ENCODE data around the gene CCNL1.

Gene CCNL1

DNA sequence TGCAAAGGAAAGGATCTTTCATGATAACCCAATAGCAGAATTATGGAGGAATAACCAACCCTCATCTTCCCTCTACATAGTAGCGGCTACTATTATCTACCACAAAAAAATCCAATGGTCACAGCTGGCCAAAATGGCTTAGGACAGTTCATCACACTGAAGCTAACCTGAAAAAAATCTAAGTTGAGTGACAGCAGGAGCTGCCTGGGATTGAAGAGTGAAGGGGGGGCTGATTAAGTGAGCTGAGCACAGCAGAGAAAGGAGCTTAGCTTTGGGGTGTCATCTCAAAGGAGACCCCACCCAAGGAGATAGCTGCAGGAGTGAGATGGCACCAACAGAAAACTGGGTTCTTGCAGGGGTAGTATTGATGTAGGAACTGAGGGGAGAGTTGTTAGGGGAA, 33.6 kb downstream of the CCNL1 start:
- no peak for TF ChIP-seq POLR2AphosphoS5 (IDR thresholded peaks at IDR 0.05; ENCODE audit: low read depth, low read length)
- no peak for TF ChIP-seq POLR2A (IDR thresholded peaks at IDR 0.05; ENCODE audit: low read depth, low read length)
- no peak for TF ChIP-seq TAF1 (IDR thresholded peaks at IDR 0.05; ENCODE audit: borderline replicate concordance, low read depth, low read length)
- DNase-seq (ENCODE audit: insufficient read length) (no peak), FAIRE-seq (no peak)

DNA sequence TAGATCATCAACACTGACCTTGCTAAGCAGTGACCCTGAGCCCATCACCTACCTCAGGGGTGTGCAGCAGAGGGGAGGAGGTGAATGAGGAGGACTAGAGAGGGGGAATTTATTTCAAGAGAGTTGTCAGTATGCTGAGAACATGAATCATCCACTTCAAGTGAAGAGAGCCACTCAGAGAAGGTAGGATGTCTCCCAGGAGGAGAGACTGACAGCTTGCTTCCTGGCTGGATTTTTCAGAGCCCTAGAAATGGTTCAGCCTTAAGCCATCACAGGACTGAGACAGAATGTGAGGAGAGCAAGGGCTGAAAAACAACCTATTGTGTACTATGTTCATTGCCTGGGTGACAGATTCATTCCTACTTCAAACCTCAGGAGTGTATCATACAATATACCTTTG, 34.8 kb downstream of the CCNL1 start:
- DNase-seq (ENCODE audit: insufficient read length) (no peak), FAIRE-seq (no peak)
- no peak for TF ChIP-seq TAF1 (IDR thresholded peaks at IDR 0.05; ENCODE audit: borderline replicate concordance, low read depth, low read length)
- TF ChIP-seq POLR2AphosphoS5 (IDR thresholded peaks at IDR 0.05; ENCODE audit: low read depth, low read length) = no peak
- TF ChIP-seq POLR2A (IDR thresholded peaks at IDR 0.05; ENCODE audit: low read depth, low read length) = no peak

DNA sequence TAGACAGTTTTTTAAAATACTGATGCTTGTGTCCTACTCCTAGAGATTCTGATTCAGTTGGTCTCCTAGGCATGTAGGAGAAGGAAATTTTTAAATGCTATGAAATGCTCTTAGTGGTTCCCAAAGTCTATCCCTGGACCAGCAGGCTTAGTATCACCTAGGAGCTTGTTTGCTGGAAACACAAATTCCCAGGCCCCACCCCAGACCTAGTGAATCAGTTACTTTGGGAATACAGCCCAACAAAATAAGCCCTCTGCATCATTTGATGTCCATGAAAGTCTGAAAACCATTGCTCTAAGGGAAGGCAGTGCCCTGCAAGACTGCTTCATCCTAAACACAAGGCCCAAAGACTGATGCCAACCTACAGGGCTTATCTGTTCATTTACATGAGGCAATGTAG, 36.3 kb downstream of the CCNL1 start:
- no peak for TF ChIP-seq POLR2AphosphoS5 (IDR thresholded peaks at IDR 0.05; ENCODE audit: low read depth, low read length)
- TF ChIP-seq TAF1 (IDR thresholded peaks at IDR 0.05; ENCODE audit: borderline replicate concordance, low read depth, low read length) = no peak
- no peak for TF ChIP-seq POLR2A (IDR thresholded peaks at IDR 0.05; ENCODE audit: low read depth, low read length)
- FAIRE-seq (no peak), DNase-seq (ENCODE audit: insufficient read length) (no peak)

DNA sequence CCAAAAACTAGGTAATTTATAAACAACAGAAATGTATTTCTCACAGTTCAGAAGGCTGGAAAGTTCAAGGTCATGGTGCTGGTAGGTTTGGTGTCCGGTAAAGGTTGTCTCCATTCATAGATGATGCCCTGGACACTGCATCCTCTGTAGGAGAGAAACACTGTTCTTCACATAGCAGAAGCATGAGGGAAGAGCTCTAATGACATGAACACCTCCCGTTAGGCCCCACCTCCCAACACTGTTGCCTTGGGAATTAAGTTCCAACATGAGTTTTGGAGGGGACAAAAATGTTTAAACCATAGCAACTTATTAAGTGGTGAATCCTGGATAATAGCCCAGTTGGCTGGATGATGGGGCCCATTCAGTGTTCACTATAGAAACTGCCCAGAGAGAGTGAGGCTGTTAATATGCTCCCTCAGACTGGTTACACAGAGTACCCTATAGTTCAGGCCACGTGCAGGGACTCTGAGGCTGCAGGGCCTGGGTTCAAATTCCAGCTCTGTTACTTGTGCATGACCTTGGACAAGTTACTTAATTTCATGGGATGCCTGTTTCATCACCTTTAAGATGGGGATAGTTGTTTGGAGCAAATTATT, 37.0 kb downstream of the CCNL1 start:
- TF ChIP-seq TAF1 (IDR thresholded peaks at IDR 0.05; ENCODE audit: borderline replicate concordance, low read depth, low read length) (no peak), POLR2A (IDR thresholded peaks at IDR 0.05; ENCODE audit: low read depth, low read length) (no peak), POLR2AphosphoS5 (IDR thresholded peaks at IDR 0.05; ENCODE audit: low read depth, low read length) (no peak)
- DNase-seq (ENCODE audit: insufficient read length) = no peak

DNA sequence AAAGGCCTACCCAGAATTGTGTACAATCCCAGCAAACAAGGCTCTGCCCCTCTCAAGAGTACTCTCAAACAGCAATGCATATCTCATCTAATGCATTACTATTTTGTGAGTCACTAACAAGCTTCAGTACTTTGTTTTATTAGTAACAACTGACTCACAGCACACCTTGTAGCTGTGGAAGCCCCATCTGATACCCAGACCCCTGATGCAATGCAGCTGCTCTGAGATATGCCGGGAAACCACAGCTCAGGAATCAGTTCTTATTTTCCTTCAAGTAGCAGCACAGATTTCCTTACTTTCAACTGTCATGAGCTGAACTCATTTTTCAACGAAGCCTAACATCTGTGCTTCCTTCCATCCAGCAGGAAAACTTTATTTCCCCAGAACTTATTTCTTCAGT, 37.8 kb downstream of the CCNL1 start:
- no peak for FAIRE-seq
- TF ChIP-seq TAF1 (IDR thresholded peaks at IDR 0.05; ENCODE audit: borderline replicate concordance, low read depth, low read length) (no peak), POLR2A (IDR thresholded peaks at IDR 0.05; ENCODE audit: low read depth, low read length) (no peak), POLR2AphosphoS5 (IDR thresholded peaks at IDR 0.05; ENCODE audit: low read depth, low read length) (no peak)
- DNase-seq (ENCODE audit: insufficient read length) = no peak

More for the DNA sequence above, 37.0 kb downstream of the CCNL1 start:
- FAIRE-seq = no peak

DNA sequence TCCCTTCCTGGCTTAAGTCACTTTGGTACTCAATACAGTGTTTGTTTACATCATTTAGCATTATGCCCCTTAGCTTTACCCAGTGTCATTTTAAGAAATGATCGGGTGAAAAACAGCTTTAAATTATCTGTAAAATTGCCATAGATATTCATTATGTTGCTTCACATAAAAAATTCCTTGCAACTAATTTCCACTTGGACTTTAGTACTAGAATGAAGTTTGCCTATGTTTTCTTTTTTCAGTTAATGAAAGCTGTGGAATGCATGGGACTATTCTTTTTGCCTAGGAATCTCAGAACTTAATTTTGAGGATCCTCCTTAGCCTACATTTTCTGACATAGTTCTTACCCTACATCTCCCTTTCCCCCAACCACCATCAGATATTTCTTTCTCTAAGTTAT, 38.4 kb downstream of the CCNL1 start:
- DNase-seq (ENCODE audit: insufficient read length) = no peak
- TF ChIP-seq POLR2AphosphoS5 (IDR thresholded peaks at IDR 0.05; ENCODE audit: low read depth, low read length) (no peak), TAF1 (IDR thresholded peaks at IDR 0.05; ENCODE audit: borderline replicate concordance, low read depth, low read length) (no peak), POLR2A (IDR thresholded peaks at IDR 0.05; ENCODE audit: low read depth, low read length) (no peak)
- FAIRE-seq = no peak

DNA sequence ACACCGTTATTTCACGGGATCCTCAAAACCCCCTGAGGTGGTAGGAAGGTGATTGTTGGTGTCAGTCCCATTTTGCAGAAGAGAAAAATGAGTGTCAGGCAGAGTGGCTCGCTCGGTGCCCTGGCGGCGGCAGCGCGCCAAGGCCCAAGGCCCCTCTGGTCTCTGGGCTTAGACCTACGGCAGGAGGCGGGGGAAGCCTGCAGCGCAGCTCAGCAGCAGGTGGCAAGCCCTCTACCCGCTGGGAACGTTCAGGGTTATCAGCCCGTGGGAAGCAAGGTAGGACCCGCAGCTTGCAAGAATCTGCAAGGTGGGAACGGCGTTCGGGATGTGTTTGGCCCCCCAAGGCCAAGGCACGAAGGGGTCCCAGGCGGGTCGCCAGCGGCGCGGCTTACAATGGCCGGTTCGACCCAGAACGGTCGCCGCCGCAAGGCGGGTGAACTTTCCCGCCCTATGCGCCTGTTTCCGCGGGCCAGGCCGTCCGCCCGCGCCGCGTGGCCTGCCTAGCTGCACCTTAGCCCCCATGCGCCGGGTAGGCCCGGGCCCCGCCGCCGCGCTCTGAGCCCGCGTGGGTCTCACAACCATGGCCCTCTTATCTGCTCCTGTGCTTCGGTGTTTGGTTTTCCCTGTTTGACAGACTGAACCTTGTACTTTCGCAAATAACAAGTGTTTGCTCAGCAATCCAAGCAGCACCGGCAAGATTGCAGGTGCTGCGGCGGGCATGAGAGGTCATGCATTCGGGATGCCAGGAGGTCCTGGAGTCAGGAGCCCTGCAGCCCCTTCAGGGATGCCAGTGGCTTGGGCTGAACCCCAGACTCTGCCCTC, 39.7 kb downstream of the CCNL1 start:
- no peak for TF ChIP-seq POLR2A (IDR thresholded peaks at IDR 0.05; ENCODE audit: low read depth, low read length)
- TF ChIP-seq POLR2AphosphoS5 (IDR thresholded peaks at IDR 0.05; ENCODE audit: low read depth, low read length) = no peak
- no peak for TF ChIP-seq TAF1 (IDR thresholded peaks at IDR 0.05; ENCODE audit: borderline replicate concordance, low read depth, low read length)
- FAIRE-seq = no peak
- DNase-seq (ENCODE audit: insufficient read length) = no peak

DNA sequence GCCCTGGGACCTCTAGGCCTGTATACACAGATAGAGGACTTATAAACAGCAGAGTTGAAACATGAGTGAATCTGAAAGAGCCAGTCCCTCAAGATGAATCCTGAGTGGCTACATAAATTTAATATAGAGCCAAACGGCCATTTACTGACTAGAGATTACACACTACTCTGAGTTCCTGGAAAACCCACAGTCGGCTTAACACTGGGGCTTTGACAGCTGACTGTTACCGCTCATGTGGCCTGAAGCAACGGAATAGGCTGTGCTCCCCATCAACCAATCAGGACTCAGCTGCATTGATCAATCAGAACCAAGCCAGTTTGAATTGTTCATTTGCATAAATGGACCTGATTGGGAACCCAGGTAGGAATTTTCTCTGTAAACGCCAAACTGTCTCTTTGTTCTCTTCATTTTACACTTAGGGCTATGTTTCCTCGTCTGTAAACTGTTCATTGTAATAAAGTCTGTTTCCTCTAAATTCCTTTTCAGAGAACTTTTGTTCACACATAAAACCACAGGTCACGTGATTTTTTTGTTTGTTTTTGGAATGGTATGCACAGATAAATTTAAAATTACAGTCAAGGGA, 40.5 kb downstream of the CCNL1 start:
- no peak for FAIRE-seq
- DNase-seq (ENCODE audit: insufficient read length) = no peak
- TF ChIP-seq POLR2AphosphoS5 (IDR thresholded peaks at IDR 0.05; ENCODE audit: low read depth, low read length) (no peak), TAF1 (IDR thresholded peaks at IDR 0.05; ENCODE audit: borderline replicate concordance, low read depth, low read length) (no peak), POLR2A (IDR thresholded peaks at IDR 0.05; ENCODE audit: low read depth, low read length) (no peak)

DNA sequence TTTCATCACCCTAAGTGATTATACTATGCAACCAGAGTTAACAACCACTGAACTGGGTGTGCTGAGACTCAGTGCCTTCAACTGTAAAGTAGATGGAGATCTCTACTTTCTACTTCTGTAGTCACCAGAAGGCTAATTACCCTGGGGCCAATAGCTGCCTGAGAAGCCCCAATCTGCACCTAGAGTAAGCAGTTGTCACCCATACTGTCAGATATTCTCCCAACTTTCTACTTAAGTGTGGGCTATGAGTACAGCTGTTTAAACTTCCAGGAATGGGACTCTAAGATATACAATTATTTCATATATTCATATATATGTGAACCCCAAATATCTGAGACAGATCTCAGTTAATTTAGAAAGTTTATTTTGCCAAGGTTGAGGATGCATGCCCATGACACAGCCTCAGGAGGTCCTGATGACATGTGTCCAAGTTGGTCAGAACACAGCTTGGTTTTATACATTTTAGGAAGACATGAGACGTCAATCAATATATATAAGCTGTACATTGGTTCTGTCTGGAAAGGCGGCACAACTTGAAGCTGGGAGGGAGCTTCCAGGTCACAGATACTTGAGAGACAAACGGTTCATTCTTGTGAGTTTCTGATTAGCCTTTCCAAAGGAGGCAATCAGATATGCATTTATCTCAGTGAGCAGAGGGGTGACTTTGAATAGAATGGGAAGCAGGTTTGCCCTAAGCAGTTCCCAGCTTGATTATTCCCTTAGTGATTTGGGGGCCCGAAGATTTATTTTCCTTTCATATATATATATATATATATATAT, 41.9 kb downstream of the CCNL1 start:
- TF ChIP-seq POLR2AphosphoS5 (IDR thresholded peaks at IDR 0.05; ENCODE audit: low read depth, low read length) = no peak
- FAIRE-seq (no peak), DNase-seq (ENCODE audit: insufficient read length) (no peak)

DNA sequence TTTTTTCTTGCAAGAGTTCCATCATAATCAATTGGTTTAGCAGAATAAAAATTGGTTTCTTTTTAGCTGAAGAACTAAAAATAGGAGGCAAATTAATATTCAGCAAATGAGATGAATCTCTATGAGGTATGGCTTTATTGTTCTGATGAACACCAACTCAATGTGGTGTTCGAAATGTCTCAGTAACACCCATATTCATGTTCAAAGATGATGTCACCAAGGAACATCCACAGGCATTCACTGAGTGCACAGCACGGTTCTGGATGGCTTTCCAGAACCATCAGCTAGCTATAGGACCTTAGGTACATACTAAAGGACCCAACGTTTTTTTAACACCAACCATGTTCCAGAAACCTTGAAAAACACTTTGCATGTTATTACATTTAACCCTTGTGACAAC, 42.7 kb downstream of the CCNL1 start:
- FAIRE-seq = no peak

DNA sequence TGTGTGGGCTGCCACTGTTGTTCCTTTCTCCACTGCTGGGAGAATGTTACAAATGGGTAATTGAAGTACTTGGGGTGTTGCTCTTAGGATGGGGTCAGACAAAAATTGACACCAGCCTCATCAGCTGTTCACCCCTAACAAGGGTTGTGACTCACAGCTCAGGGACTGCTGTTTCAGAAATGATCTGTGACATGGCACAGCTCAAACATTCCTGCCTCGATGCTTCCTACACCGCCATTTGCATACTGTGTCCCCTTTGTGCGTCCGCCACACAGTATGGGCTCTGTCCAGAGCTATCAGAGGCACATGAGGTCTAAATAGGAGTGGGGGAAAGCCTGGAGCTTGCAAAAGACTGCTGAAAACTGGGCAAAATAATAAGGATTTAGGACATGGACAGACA, 43.9 kb downstream of the CCNL1 start:
- DNase-seq (ENCODE audit: insufficient read length) (no peak), FAIRE-seq (no peak)
- no peak for TF ChIP-seq POLR2AphosphoS5 (IDR thresholded peaks at IDR 0.05; ENCODE audit: low read depth, low read length)
- TF ChIP-seq POLR2A (IDR thresholded peaks at IDR 0.05; ENCODE audit: low read depth, low read length) = no peak
- TF ChIP-seq TAF1 (IDR thresholded peaks at IDR 0.05; ENCODE audit: borderline replicate concordance, low read depth, low read length) = no peak

More for the DNA sequence above, 42.7 kb downstream of the CCNL1 start:
- DNase-seq (ENCODE audit: insufficient read length) = no peak
- TF ChIP-seq POLR2A (IDR thresholded peaks at IDR 0.05; ENCODE audit: low read depth, low read length) = no peak
- TF ChIP-seq TAF1 (IDR thresholded peaks at IDR 0.05; ENCODE audit: borderline replicate concordance, low read depth, low read length) = no peak
- no peak for TF ChIP-seq POLR2AphosphoS5 (IDR thresholded peaks at IDR 0.05; ENCODE audit: low read depth, low read length)
